Measurements from ENCODE around the gene TGFA. TPM values are rescaled to one million over a fixed set of nuclear protein-coding genes. Genes with fewer than 3 reads are reported as not detected.
A peak's percentile ranks its signal among the peaks of the same experiment; 100 is the strongest.

The TGFA gene
- 8.0 and 14.5 TPM in 2 replicates for total RNA-seq

DNA sequence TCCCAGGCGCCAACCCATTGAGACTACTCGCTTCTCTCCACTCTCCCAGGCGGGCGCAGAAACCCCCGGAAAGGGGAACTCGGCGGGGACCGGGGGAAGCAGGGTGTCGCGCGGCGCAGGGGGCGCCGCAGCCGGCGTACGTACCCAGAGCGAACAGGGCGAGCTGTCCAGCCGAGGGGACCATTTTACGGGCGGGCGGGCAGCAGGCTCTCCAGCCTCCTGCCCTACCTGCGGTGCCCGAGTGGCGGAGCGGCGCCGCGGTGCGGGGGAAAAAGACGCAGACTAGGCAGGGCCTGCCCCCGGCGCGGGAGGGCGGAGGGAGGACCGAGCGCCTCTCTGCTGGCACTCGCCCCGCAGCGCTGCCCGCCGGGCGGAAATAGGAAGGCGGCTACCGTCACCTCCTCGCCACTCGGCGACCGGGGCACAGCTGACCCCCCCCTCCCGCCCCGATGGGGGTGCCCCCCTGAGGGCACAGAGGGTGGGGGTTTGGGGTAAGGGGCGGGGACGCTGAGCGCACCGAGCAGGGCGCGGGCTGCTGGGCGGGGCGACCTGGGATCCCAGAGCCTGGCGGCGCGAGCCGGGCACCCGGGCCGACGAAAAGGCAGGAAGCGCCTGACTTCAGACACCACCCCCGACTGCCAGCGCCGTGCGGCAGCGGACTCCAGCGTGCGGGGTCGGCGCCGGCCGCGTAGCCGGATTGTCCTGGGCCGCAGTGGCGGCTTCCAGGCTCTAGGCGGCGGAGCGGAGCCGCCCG lies at the start of gene TGFA:
Gene TGFA (minus strand): TSS at position 243 of the 754 bp plus-strand sequence. CDS start 59 bp downstream, at position 184.
- DNase-seq (ENCODE audit: low read depth in 2 of 2): peak; percentile 68 to 80

DNA sequence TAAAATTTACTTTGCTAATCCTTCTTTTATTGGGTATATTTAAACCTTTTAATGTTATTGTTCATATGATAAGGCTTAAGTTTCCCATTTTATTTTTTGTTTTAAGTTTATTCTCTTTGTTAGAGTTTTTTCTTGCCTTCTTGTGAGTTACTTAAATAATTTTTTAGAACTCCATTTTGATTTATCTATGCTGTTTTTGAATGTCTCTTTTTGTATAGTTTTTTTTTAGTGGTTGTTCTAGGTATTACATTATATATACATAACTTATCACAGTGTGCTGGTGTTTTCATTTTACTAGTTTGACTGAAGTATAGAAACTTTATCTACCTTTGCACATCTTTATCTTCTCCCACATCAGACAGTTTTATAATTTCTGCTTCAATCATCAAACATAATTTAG lies 49.4 kb upstream of the TGFA start:
- no peak for DNase-seq (ENCODE audit: low read depth in 2 of 2)

DNA sequence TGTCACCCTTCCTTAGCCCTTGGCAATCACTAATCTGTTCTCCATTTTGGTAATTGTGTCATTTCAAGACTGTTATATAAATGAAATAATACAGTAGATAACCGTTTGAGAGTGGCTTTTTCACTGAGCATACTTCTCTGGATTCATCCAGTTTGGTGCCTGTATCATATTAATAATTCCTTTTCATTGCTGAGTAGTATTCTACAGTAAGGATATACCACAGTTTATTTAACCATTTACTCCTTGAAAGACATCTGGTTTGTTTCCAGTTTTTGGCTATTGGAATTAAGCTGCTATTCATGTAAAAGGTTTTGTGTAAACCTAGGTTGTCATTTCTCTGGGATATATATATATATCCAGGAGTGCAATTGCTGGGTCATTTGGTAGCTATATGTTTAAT lies 44.6 kb upstream of the TGFA start:
- no peak for DNase-seq (ENCODE audit: low read depth in 2 of 2)

DNA sequence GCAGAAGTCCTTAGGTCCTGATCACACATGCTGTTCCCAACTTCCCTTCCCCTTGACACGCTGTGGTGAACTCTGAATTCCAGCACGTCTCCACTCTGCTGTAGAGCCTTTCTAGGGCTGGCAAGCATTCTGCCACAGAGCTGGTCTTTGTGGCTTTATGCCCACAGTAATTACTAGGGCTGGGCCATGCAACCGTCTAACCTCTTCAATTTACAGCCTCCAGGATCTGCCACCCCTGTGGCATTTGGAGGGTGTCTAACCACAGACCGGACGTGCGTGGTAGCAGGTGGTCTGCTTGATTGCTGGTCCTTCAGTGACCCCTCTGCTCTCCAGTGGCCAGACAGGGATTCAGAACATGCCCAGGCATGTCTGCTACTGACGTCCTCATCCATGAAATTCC lies 43.1 kb upstream of the TGFA start:
- DNase-seq (ENCODE audit: low read depth in 2 of 2): no peak

- peak in 1 of 2 donors; percentile 37 for DNase-seq (ENCODE audit: low read depth in 2 of 2)
These were observed 42.7 kb upstream of the TGFA start for GRCh38 chr2:70596293-70596692.

DNA sequence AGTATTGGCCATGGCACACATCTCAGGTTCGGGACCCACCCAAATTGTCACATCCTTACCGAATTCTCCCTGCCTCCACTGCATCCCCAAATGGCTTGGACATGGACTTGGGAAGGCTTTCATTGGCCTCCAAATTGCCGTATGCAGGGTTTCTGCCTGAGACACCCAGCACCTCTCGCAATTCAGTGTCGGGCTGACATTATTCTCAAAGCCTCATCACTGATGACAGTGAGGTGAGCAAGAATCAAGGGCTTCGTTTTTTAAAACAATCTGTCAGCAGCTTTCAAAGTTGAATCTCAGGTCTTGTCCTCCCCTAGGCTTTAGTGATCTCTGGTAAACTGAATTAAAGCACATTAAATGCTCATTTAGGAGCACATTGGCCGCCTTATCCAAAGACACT lies 29.5 kb upstream of the TGFA start:
- no peak for DNase-seq (ENCODE audit: low read depth in 2 of 2)

DNA sequence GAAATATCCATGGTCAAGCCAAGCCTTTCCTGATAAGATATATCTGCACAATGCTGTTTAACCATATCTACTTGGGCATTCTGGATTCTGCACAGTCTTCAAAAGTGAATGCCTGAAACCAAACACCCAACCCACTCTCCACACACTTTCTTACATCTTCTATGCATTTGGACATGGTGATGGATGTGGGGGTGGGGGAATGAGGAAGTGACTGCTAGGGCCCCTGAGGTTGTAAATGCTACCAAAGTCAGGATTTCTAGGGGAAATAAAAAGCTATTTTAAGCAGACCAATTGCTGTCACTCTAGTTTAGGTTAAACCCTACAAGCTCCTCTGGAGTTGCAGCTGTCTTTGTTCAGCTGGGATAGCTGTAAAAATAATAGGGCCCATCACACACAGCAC lies 26.7 kb upstream of the TGFA start:
- DNase-seq (ENCODE audit: low read depth in 2 of 2): no peak

GRCh38 chr2:70574618-70575017 lies 21.0 kb upstream of the TGFA start:
- DNase-seq (ENCODE audit: low read depth in 2 of 2): no peak

- DNase-seq (ENCODE audit: low read depth in 2 of 2): no peak
These were observed 20.5 kb upstream of the TGFA start for GRCh38 chr2:70574109-70574508.

DNA sequence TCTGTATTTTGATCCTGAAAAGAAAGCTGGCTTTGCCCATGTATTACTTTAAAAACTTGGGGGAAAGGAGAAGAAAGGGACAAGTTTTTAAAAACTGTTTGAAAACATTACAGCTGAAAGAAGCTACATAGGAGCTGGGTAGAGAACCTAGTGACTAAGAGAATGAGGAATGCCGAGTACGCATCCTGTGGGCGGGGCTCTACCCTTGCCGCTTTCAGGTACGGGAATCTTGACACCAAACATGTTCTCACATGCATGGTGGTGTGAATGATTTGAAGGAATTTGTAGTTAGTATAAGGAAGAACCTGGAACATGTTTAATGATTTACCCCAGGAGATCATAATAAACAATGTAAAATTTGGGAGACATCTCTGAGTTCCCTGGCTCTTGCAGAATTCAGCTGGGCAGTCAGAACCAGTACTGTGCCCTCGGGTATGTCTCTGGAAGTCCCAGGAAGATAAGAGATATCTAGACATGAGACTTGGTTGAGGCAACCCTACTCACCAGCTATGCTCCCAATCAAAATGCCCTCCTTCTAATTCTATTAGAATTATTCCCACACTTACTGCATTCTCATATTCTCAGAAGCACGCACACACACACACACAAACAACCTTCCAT lies 16.5 kb upstream of the TGFA start:
- peak in 1 of 2 donors; percentile 22 for DNase-seq (ENCODE audit: low read depth in 2 of 2)

GRCh38 chr2:70569559-70569958 lies 15.9 kb upstream of the TGFA start:
- DNase-seq (ENCODE audit: low read depth in 2 of 2): no peak

DNA sequence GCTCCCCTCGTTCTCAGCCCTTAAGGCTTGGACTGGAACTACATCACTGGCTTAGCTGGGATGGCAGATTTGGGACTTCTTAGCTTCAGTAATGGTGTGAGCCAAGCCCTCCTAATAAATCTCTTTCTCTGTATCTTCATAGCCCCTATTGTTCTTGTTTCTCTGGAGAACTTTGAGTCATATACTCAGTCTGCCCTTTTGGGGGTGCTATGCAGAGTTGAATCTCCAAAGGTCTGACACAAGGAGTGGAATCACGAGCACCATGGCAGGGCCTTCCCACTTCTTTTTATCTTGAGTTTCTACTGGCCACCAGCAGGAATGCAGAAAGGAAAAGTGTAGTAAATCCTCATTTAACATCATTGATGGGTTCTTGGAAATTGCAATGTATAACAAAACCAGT lies 13.3 kb upstream of the TGFA start:
- no peak for DNase-seq (ENCODE audit: low read depth in 2 of 2)

- DNase-seq (ENCODE audit: low read depth in 2 of 2): no peak
These were observed 12.8 kb upstream of the TGFA start for GRCh38 chr2:70566464-70566863.

DNA sequence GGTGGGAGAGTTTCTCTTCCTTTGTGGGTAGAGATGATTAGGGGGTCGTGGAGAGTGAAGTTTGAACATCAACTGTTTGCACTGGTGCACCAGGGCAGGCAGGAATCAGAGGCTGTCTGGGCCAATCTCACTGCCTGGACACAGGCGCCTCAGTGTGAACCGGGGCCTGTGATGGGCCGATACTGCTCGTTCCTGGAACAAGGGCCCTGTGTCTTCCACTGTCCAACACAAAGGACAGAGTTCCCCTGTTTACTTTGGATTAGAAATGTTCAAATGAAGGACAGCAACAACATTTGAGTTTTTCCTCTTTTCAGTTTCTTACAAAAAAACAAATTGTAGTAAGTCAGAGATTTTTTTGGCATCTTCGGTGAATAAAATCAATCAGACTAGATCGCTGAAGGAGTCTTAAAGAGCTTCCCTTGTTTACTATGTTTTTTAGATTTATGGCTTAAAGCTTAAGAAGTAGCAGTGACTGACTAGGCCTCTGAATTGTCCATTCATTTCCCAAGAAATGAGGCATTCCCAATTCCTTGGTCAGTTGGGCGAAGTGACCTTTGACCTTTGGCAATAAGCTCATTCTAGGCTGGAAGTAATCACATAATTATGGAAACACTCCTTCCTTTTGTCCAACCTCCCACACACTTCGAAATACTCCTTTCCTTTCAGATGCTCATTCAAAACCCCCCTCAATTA lies 11.6 kb upstream of the TGFA start:
- no peak for DNase-seq (ENCODE audit: low read depth in 2 of 2)

- DNase-seq (ENCODE audit: low read depth in 2 of 2): no peak
These were observed 8.3 kb upstream of the TGFA start for GRCh38 chr2:70561893-70562292.

DNA sequence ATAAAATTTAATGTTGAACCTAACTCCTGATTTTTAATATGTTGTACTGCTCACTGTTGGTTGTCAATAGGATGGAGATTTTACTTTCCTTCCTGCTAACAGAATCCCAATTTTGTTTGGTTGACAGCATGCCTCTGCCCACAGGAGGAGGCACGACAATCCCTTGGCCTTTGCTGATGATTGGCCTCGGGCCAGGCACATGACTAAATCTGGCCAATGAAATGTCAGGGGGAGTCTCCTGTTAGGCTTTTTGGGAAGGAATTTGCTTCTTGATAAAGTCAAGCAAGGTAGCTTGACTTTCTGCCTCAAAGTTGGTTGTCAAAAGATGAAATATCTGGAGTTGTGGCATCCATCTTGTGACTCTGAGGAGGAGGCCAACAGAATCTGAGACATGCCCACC lies 6.8 kb upstream of the TGFA start:
- no peak for DNase-seq (ENCODE audit: low read depth in 2 of 2)

DNA sequence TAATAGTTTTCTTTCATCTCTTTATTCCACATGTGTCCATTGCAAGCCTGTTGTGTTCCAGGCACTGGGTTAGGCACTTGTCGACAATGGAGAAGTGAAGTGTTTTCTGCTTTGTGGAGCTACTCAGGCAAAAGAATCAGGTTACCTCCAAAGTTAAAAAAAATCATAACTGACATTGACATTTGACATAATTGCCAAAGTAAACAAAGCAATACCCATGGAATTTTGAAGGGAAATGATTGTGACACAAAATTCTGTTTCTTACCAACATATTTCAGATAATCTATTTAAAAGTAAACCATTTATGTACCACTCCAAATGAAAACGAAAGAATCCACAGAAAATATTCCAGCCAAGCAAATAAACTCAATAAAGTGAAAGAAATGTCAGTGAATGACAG lies 6.4 kb upstream of the TGFA start:
- DNase-seq (ENCODE audit: low read depth in 2 of 2): no peak

GRCh38 chr2:70558195-70558808 lies 4.7 kb upstream of the TGFA start:
- no peak for DNase-seq (ENCODE audit: low read depth in 2 of 2)

DNA sequence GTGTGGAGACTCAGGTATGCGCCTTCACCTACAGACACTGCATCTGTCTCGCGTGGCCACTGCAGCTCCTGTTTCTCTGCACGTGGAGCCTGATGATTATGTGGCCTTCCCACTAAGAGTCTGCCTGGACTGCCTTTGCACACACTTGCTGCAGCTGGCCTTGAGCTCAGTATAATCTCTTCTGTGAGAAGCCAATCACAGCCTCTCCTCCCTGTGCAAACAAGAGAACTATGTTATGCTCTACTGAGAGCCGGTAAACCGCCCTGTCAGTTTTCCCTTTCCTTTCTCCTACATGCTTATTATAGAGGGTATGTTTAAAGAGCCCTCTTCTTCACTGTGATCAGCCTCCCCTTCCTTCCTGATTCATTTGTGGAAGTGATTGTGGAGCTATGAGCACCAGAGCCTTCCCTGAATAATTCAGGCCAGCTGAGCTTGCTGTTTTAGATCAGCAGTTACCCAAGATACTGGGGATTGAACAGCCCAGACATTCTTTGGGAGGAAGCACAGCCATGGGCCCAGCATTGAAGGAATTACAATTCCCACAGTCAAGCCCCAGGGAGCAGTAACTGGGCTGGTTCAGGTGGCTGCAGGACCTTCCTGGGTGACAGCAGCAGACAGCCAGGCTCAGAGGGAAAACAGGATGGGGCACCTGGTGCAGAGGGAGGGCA lies 3.7 kb upstream of the TGFA start:
- no peak for DNase-seq (ENCODE audit: low read depth in 2 of 2)

DNA sequence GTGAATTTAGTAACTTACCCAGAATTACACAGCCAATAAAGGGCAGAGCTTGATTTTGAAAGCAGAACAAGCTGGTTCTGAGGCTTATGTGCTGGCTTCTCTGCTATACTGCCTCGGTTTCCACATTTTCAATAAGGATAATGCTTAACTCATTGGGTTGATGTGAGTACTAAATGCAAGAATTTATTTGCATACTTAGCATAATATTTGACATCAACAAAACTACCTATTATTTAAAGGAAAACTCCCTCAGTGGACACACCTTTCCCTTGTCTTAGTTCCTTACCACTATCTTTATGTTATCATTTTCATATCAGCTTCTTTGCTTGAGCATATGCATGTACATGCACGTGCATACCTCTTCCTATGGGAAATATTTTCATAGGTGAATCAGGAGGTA lies 3.0 kb upstream of the TGFA start:
- no peak for DNase-seq (ENCODE audit: low read depth in 2 of 2)

GRCh38 chr2:70554338-70554892 lies 789 bp upstream of the TGFA start:
- no peak for DNase-seq (ENCODE audit: low read depth in 2 of 2)

GRCh38 chr2:70553334-70553583 lies 367 bp downstream of the TGFA start:
- DNase-seq (ENCODE audit: low read depth in 2 of 2): no peak

Measured in dermis microvascular lymphatic vessel endothelial cell (primary cell).